ENCODE measurements around the gene IMPA2. TPM values are rescaled to one million over a fixed set of nuclear protein-coding genes. Genes with fewer than 3 reads are reported as not detected.

Gene IMPA2
- total and polyA plus RNA-seq, 2 of the 8 experiments (the other 6 are each of a cell fraction or from before 2014, with no cell fraction given), result 102 to 140 TPM

- no peak overlapping the region for H2BK5ac ChIP-seq (ENCODE audit: low read depth, low read length)
- H3K56ac ChIP-seq (replicated peaks; ENCODE audit: insufficient read length, low read depth, low read length), result no peak overlapping the region
- peak overlapping the region; percentile 51; the same call in 1 of the 2 replicates for H2AFZ ChIP-seq (ENCODE audit: low read length)
- H2BK120ac ChIP-seq (replicated peaks; ENCODE audit: low read depth, low read length), result no peak overlapping the region
- peak overlapping the region; percentile 81; the same call in 1 of the 2 replicates for H3K18ac ChIP-seq (ENCODE audit: extremely low read depth, low read length)
- H3K4ac ChIP-seq (replicated peaks; ENCODE audit: insufficient read length, low read depth, low read length), result no peak overlapping the region
- no peak overlapping the region for H3K9ac ChIP-seq (replicated peaks in 1 of 4; ENCODE audit: extremely low read depth in 1 of 4, low read depth in 3 of 4, low read length in 3 of 4)
- no peak overlapping the region for H2BK15ac ChIP-seq (ENCODE audit: low read length)
- no peak overlapping the region for H4K5ac ChIP-seq (ENCODE audit: insufficient read length, low read depth, low read length)
- H4K91ac ChIP-seq (replicated peaks; ENCODE audit: insufficient read length, low read length), result no peak overlapping the region
- H3K23me2 ChIP-seq (ENCODE audit: low read depth, low read length), result peaks cover 3% of the 10 kb centered on the region; the same call in 1 of the 2 replicates
- no peaks in the 10 kb centered on the region for H3K4me1 ChIP-seq (replicated peaks in 1 of 4; ENCODE audit: control insufficient read depth in 3 of 4, insufficient read depth in 4 of 4, low read length in 3 of 4)
- peaks cover 0 to 13% (median 10%) of the 10 kb centered on the region in 4 experiments; a peak in 6 of 7 replicates for H3K27me3 ChIP-seq (replicated peaks in 1 of 4; ENCODE audit: control insufficient read depth in 3 of 4, extremely low read depth in 1 of 4, insufficient read depth in 3 of 4, low read length in 3 of 4)
- DNase-seq (ENCODE audit: low read depth in 1 of 2, low spot score in 2 of 2), result peak; percentile 50 to 94
- H2BK20ac ChIP-seq (ENCODE audit: low read length), result no peak overlapping the region
- WGBS, 2 experiments (ENCODE audit: extremely low coverage in 1 of 2, insufficient coverage in 1 of 2, insufficient read length in 1 of 2, insufficient replicate concordance in 2 of 2, low coverage in 1 of 2, low lambda C conversion rate in 2 of 2, missing lambda C conversion rate in 1 of 2), result 3% methylated on average over 63 of the region's 74 CpGs; no CpG with 5 or more reads in 1 of the 2 experiments
- peak overlapping the region; percentile 68; the same call in 1 of the 2 replicates for H2BK12ac ChIP-seq (ENCODE audit: low read depth, low read length)
- H3K14ac ChIP-seq (ENCODE audit: insufficient read length), result no peak overlapping the region
- FAIRE-seq, result no peak
- H3K36me3 ChIP-seq (ENCODE audit: control insufficient read depth in 2 of 4, insufficient read depth in 4 of 4, low read length in 3 of 4), result no peaks in the 10 kb centered on the region
- ChIA-PET CTCF (ENCODE audit: partially characterized antibody) (interaction anchor here (0.6 to 6.2 kb wide), 49 partner anchors 7 to 1677 kb away, joined by 3 to 34 read pairs (median 4); no protein-coding TSS in a partner anchor), POLR2A (ENCODE audit: partially characterized antibody) (interaction anchor here (0.6 to 1.0 kb wide), 4 partner anchors 9 to 149 kb away, joined by 3 read pairs; no protein-coding TSS in a partner anchor)
- H3K4me3 ChIP-seq (ENCODE audit: extremely low read depth in 1 of 4, insufficient read depth in 2 of 4, low read depth in 3 of 4, low read length in 4 of 4), result peak overlapping the region; percentile 33 to 72 (median 65)
- no peaks in the 10 kb centered on the region for H3K79me2 ChIP-seq (ENCODE audit: control insufficient read depth in 1 of 2, insufficient read depth in 2 of 2, low read length in 2 of 2)
- H3K23ac ChIP-seq (ENCODE audit: insufficient read length), result no peak overlapping the region
- H3K79me1 ChIP-seq (ENCODE audit: low read depth, low read length), result no peaks in the 10 kb centered on the region
- no peak overlapping the region for H3K27ac ChIP-seq (ENCODE audit: low read depth, low read length)
- H3K4me2 ChIP-seq (ENCODE audit: insufficient read depth in 1 of 2, low read depth in 2 of 2, low read length in 2 of 2), result peak overlapping the region; percentile 12 to 92
- no peaks in the 10 kb centered on the region for H3K9me3 ChIP-seq (ENCODE audit: insufficient read depth in 2 of 2, low read depth in 1 of 2, low read length in 1 of 2)
- H2AK5ac ChIP-seq (ENCODE audit: low read depth, low read length), result no peak overlapping the region
- H4K20me1 ChIP-seq (replicated peaks in 1 of 2; ENCODE audit: control insufficient read depth in 1 of 2, insufficient read depth in 2 of 2, low read length in 2 of 2), result no peaks in the 10 kb centered on the region
- peak overlapping the region; percentile 90 for H4K8ac ChIP-seq (ENCODE audit: extremely low read depth, insufficient read depth, low read length)
- TF ChIP-seq RBBP5 (IDR thresholded peaks at IDR 0.05; ENCODE audit: borderline replicate concordance, low read depth, low read length), result no peak
- TF ChIP-seq KDM4A (IDR thresholded peaks at IDR 0.05; ENCODE audit: low read depth, low read length, severe bottlenecking), result peak; percentile 96
- TF ChIP-seq YY1 (IDR thresholded peaks at IDR 0.05; ENCODE audit: low read depth, low read length), result peak; percentile 75
- TF ChIP-seq SRF (IDR thresholded peaks at IDR 0.05; ENCODE audit: low read depth, low read length), result no peak
- no peak for TF ChIP-seq CHD2 (IDR thresholded peaks at IDR 0.05; ENCODE audit: low read length)
- no peak for TF ChIP-seq TAF7 (optimal IDR thresholded peaks at IDR 0.05; ENCODE audit: borderline replicate concordance, low read depth, low read length)
- TF ChIP-seq HDAC2 (IDR thresholded peaks at IDR 0.05; ENCODE audit: borderline replicate concordance in 1 of 2, low read depth in 2 of 2, low read length in 2 of 2), result 0 out of 4 replicates have a peak, but pooled peaks of 1 of the 2 experiments have one; percentile 24
- TF ChIP-seq BCL11A (IDR thresholded peaks at IDR 0.05; ENCODE audit: low read depth in 2 of 2, low read length in 2 of 2), result no peak
- no peak for TF ChIP-seq NANOG (IDR thresholded peaks at IDR 0.05; ENCODE audit: insufficient read depth, low read depth, low read length, poor library complexity, severe bottlenecking)
- no peak for TF ChIP-seq SP1 (IDR thresholded peaks at IDR 0.05; ENCODE audit: low read depth, low read length)
These were observed 57.6 kb downstream of the IMPA2 start for GRCh38 chr18:12038639-12039539.

Measured in H1 (cell line).